Measurements from ENCODE around the gene GLB1L3. TPM values are rescaled to one million over a fixed set of nuclear protein-coding genes. Genes with fewer than 3 reads are reported as not detected.

The GLB1L3 gene
- total RNA-seq, 2 donors from 2014 or later, result 1.3 TPM; not detected in 1

GRCh38 chr11:134290646-134291045 lies 14.5 kb downstream of the GLB1L3 start:
- Histone ChIP-seq H3K4me3 (no peak overlapping the region), H3K27me3 (no peaks in the 10 kb centered on the region), H3K27ac (no peak overlapping the region), H3K4me1 (no peaks in the 10 kb centered on the region), H3K36me3 (replicated peaks in 1 of 2; ENCODE audit: insufficient read depth in 1 of 2, low read depth in 2 of 2) (no peaks in the 10 kb centered on the region), H3K9me3 (no peaks in the 10 kb centered on the region)
- TF ChIP-seq POLR2A (IDR thresholded peaks at IDR 0.05) (no peak), CTCF (IDR thresholded peaks at IDR 0.05) (no peak)
- intact Hi-C loops (cut with DNase I), result no loop called here
- DNase-seq (no peak), ATAC-seq (no peak)
- WGBS, 2 donors, result 82 to 83% methylated on average over 7 of the region's 7 CpGs

- no peaks in the 10 kb centered on the region for H3K4me1 ChIP-seq
- no peaks in the 10 kb centered on the region for H3K9me3 ChIP-seq
- H3K27me3 ChIP-seq, result no peaks in the 10 kb centered on the region
- DNase-seq, result no peak
- no peak for TF ChIP-seq POLR2A (IDR thresholded peaks at IDR 0.05)
- TF ChIP-seq CTCF (IDR thresholded peaks at IDR 0.05), result no peak
- 89 to 90% methylated on average over 6 of the region's 6 CpGs for WGBS, 2 donors
- H3K4me3 ChIP-seq, result no peak overlapping the region
- H3K27ac ChIP-seq, result no peak overlapping the region
- intact Hi-C loops (cut with DNase I), result no loop called here
- ATAC-seq, result no peak
- no peaks in the 10 kb centered on the region for H3K36me3 ChIP-seq (replicated peaks in 1 of 2; ENCODE audit: insufficient read depth in 1 of 2, low read depth in 2 of 2)
Observed at GRCh38 chr11:134291196-134291595, 15.0 kb downstream of the GLB1L3 start.

- no peaks in the 10 kb centered on the region for H3K27me3 ChIP-seq
- H3K9me3 ChIP-seq, result no peaks in the 10 kb centered on the region
- no peak for DNase-seq
- no peaks in the 10 kb centered on the region for H3K4me1 ChIP-seq
- 79 to 85% methylated on average over 13 to 15 of the region's 15 CpGs for WGBS, 2 donors
- no peak overlapping the region for H3K4me3 ChIP-seq
- intact Hi-C loops (cut with DNase I), result no loop called here
- H3K27ac ChIP-seq, result no peak overlapping the region
- TF ChIP-seq POLR2A (IDR thresholded peaks at IDR 0.05), result no peak
- TF ChIP-seq CTCF (IDR thresholded peaks at IDR 0.05), result no peak
- no peak for ATAC-seq
- no peaks in the 10 kb centered on the region for H3K36me3 ChIP-seq (replicated peaks in 1 of 2; ENCODE audit: insufficient read depth in 1 of 2, low read depth in 2 of 2)
Observed at GRCh38 chr11:134292661-134293060, 16.5 kb downstream of the GLB1L3 start.

- H3K27ac ChIP-seq, result no peak overlapping the region
- TF ChIP-seq POLR2A (IDR thresholded peaks at IDR 0.05) (no peak), CTCF (IDR thresholded peaks at IDR 0.05) (no peak)
- intact Hi-C loops (cut with DNase I), result no loop called here
- H3K27me3 ChIP-seq, result no peaks in the 10 kb centered on the region
- WGBS, 2 donors, result 64 to 70% methylated on average over 18 to 20 of the region's 20 CpGs
- H3K9me3 ChIP-seq, result no peaks in the 10 kb centered on the region
- DNase-seq (no peak), ATAC-seq (no peak)
- H3K36me3 ChIP-seq (replicated peaks in 1 of 2; ENCODE audit: insufficient read depth in 1 of 2, low read depth in 2 of 2), result no peaks in the 10 kb centered on the region
- no peak overlapping the region for H3K4me3 ChIP-seq
- H3K4me1 ChIP-seq, result no peaks in the 10 kb centered on the region
Observed at GRCh38 chr11:134293119-134294113, 17.2 kb downstream of the GLB1L3 start.
